GM21528 (cell line): ENCODE data around the gene LNX2.

ENCODE experiments used
- ATAC-seq: cut with Tn5 transposase; IDR thresholded peaks from one replicate; pipeline ENCODE4 v1.9.1; 2021; ENCODE audit warnings: mild to moderate bottlenecking, moderate library complexity; ENCODE audit not compliant: unreplicated experiment, low FRiP score

The LNX2 gene

GRCh38 chr13:27570906-27571305 lies 49.4 kb downstream of the LNX2 start:
- ATAC-seq: no peak

- no peak for ATAC-seq
Measured at GRCh38 chr13:27569405-27569804, 50.9 kb downstream of the LNX2 start.

- no peak for ATAC-seq
Measured at GRCh38 chr13:27565818-27566217, 54.5 kb downstream of the LNX2 start.

- no peak for ATAC-seq
Measured at GRCh38 chr13:27562457-27562856, 57.9 kb downstream of the LNX2 start.

GRCh38 chr13:27559719-27560118 lies 60.6 kb downstream of the LNX2 start:
- no peak for ATAC-seq

GRCh38 chr13:27556109-27556508 lies 64.2 kb downstream of the LNX2 start:
- ATAC-seq: no peak

- no peak for ATAC-seq
Measured at GRCh38 chr13:27551562-27551961, 68.8 kb downstream of the LNX2 start.

- ATAC-seq: no peak
Measured at GRCh38 chr13:27549406-27549981, 70.8 kb downstream of the LNX2 start.

GRCh38 chr13:27542220-27542619 lies 78.1 kb downstream of the LNX2 start:
- ATAC-seq: no peak

GRCh38 chr13:27541386-27541785 lies 78.9 kb downstream of the LNX2 start:
- ATAC-seq: no peak

- ATAC-seq: no peak
Measured at GRCh38 chr13:27536361-27537101, 83.8 kb downstream of the LNX2 start.

- no peak for ATAC-seq
Measured at GRCh38 chr13:27535546-27535945, 84.8 kb downstream of the LNX2 start.

- ATAC-seq: no peak
Measured at GRCh38 chr13:27534981-27535380, 85.3 kb downstream of the LNX2 start.

GRCh38 chr13:27534108-27534980 lies 86.0 kb downstream of the LNX2 start:
- no peak for ATAC-seq

- ATAC-seq: no peak
Measured at GRCh38 chr13:27533155-27533643, 87.1 kb downstream of the LNX2 start.

- ATAC-seq: no peak
Measured at GRCh38 chr13:27528908-27529307, 91.4 kb downstream of the LNX2 start.

GRCh38 chr13:27526516-27526915 lies 93.8 kb downstream of the LNX2 start:
- no peak for ATAC-seq

- no peak for ATAC-seq
Measured at GRCh38 chr13:27524981-27525975, 95.1 kb downstream of the LNX2 start.

- ATAC-seq: no peak
Measured at GRCh38 chr13:27523346-27524073, 96.8 kb downstream of the LNX2 start.
